Endothelial cell of umbilical vein (primary cell): ENCODE results near the gene RAD51B. TPM values are rescaled to one million over a fixed set of nuclear protein-coding genes. Genes with fewer than 3 reads are reported as not detected.

Experiments used
- BruUV-seq: library from RNA; stranded (reverse); fragments of 400-500 nt; replicated peaks from 2 replicates; lab custom pipeline; 2021; lab: Mats Ljungman, UMichigan
- CTCF ChIA-PET: fragments of 300-600, 350-600 bp; sonication (Branson Sonifier 250); formaldehyde crosslinking; loops from one replicate; lab custom pipeline; 2021; ENCODE audit warnings: antibody characterized with exemption, inconsistent platforms; lab: Charles Lee
- POLR2A ChIA-PET: fragments of 300-600, 350-600 bp; sonication (Branson Sonifier 250); formaldehyde crosslinking; loops from one replicate; lab custom pipeline; 2021; ENCODE audit warnings: antibody characterized with exemption, inconsistent platforms; lab: Charles Lee
- DNase-seq: peaks from one replicate; pipeline ENCODE4 v3.0.0-alpha.2; 2011; ENCODE audit warnings: low read depth, low spot score
- FAIRE-seq: peaks from 2 replicates; lab custom pipeline; 2011; peaks lifted over from hg19 to GRCh38; lab: Jason Lieb, UNC
- H2AFZ ChIP-seq: 2 replicates; pipeline ENCODE4 v1.6.0; 2012; ENCODE audit warnings: low read depth, low read length, control low read depth, inconsistent platforms
- H3K27ac ChIP-seq: 2 replicates; pipeline ENCODE4 v1.5.1; 2011; ENCODE audit warnings: low read depth, mild to moderate bottlenecking, control low read depth, low read length, moderate library complexity; ENCODE audit not compliant: insufficient read depth
- H3K27me3 ChIP-seq, 2 experiments: 2 replicates each; pipeline versions ENCODE4 v1.6.0 to v1.6.1; 2011; ENCODE audit warnings: low read length in 2 of 2, mixed read lengths in 1 of 2; ENCODE audit not compliant: control insufficient read depth in 2 of 2, insufficient read depth in 2 of 2
- H3K36me3 ChIP-seq, 2 experiments: 2 replicates in 1 of 2; 3 replicates in 1 of 2; pipeline ENCODE4 v1.5.1; 2011; ENCODE audit warnings: low read length in 2 of 2, mild to moderate bottlenecking in 1 of 2, moderate library complexity in 1 of 2; ENCODE audit not compliant: control insufficient read depth in 2 of 2, insufficient read depth in 2 of 2; ENCODE audit errors: extremely low read depth in 1 of 2
- H3K4me1 ChIP-seq: 3 replicates; pipeline ENCODE4 v1.5.1; 2011; ENCODE audit warnings: mild to moderate bottlenecking, low read length; ENCODE audit not compliant: control insufficient read depth, insufficient read depth; ENCODE audit errors: extremely low read depth
- H3K4me2 ChIP-seq: 2 replicates; pipeline ENCODE4 v1.6.1; 2011; ENCODE audit warnings: low read length, control low read depth, mixed read lengths; ENCODE audit not compliant: insufficient read depth
- H3K4me3 ChIP-seq, 3 experiments: fragments of 200-600 bp in 1 of 3; sonication (generic), shearing (Covaris generic) in 1 of 3; replicated peaks in 1 of 3; 2 replicates each; pipeline ENCODE4 v1.5.1; 2011 to 2016; ENCODE audit warnings: control low read depth in 3 of 3, low read length in 3 of 3, mild to moderate bottlenecking in 2 of 3, inconsistent platforms in 1 of 3, low read depth in 1 of 3, moderate library complexity in 1 of 3; ENCODE audit not compliant: insufficient read depth in 1 of 3
- H3K79me2 ChIP-seq: 2 replicates; pipeline ENCODE4 v1.6.0; 2012; ENCODE audit warnings: low read length, inconsistent platforms; ENCODE audit not compliant: control insufficient read depth, insufficient read depth
- H3K9ac ChIP-seq: replicated peaks from 2 replicates; pipeline ENCODE3; 2011; ENCODE audit warnings: low read length, control low read depth; ENCODE audit not compliant: insufficient read depth; ENCODE audit errors: extremely low read depth
- H3K9me1 ChIP-seq: replicated peaks from 3 replicates; pipeline ENCODE4 v1.6.0; 2011; ENCODE audit warnings: mild to moderate bottlenecking, low read length; ENCODE audit not compliant: control insufficient read depth, insufficient read depth; ENCODE audit errors: extremely low read depth
- H3K9me3 ChIP-seq: replicated peaks from 2 replicates; pipeline ENCODE4 v1.5.1; 2012; ENCODE audit warnings: low read length, inconsistent platforms; ENCODE audit not compliant: control insufficient read depth, insufficient read depth
- H4K20me1 ChIP-seq: replicated peaks from 2 replicates; pipeline ENCODE3; 2011; ENCODE audit warnings: mild to moderate bottlenecking, low read length; ENCODE audit not compliant: control insufficient read depth, insufficient read depth; ENCODE audit errors: extremely low read depth
- CTCF ChIP-seq, 2 donors: IDR thresholded peaks; 1 replicate in 1 of 2; 2 replicates in 1 of 2; pipeline ENCODE4 v1.5.1; 2011; ENCODE audit warnings: low read length in 2 of 2, mild to moderate bottlenecking in 2 of 2, moderate library complexity in 2 of 2, control low read depth in 1 of 2, inconsistent platforms in 1 of 2, low read depth in 1 of 2; ENCODE audit not compliant: insufficient read depth in 1 of 2; ENCODE audit errors: extremely low read depth in 1 of 2
- EZH2 ChIP-seq: IDR thresholded peaks from 2 replicates; pipeline ENCODE4 v1.6.1; 2012; ENCODE audit warnings: borderline replicate concordance, low read depth, mild to moderate bottlenecking, moderate library complexity, low read length, inconsistent platforms; ENCODE audit not compliant: severe bottlenecking
- FOS ChIP-seq: IDR thresholded peaks from 2 replicates; pipeline ENCODE4 v1.6.1; 2011; ENCODE audit warnings: mild to moderate bottlenecking, low read length, moderate library complexity, borderline replicate concordance; ENCODE audit not compliant: insufficient read depth
- GATA2 ChIP-seq: IDR thresholded peaks from 2 replicates; pipeline ENCODE4 v1.7.0; 2011; ENCODE audit warnings: low read depth, mild to moderate bottlenecking, moderate library complexity, mixed read lengths, low read length; ENCODE audit not compliant: insufficient read length, insufficient read depth
- JUN ChIP-seq: IDR thresholded peaks from 2 replicates; pipeline ENCODE4 v1.6.1; 2011; ENCODE audit warnings: borderline replicate concordance, low read depth; ENCODE audit not compliant: insufficient read length, insufficient read depth
- MYC ChIP-seq: IDR thresholded peaks from one replicate; pipeline ENCODE4 v1.6.1; 2011; ENCODE audit warnings: mild to moderate bottlenecking, low read depth, low read length
- POLR2A ChIP-seq: IDR thresholded peaks from 2 replicates; pipeline ENCODE4 v1.6.1; 2012; ENCODE audit warnings: low read depth, mild to moderate bottlenecking, control low read depth, low read length
- POLR2AphosphoS5 ChIP-seq: IDR thresholded peaks from 2 replicates; pipeline ENCODE4 v1.6.1; 2012; ENCODE audit warnings: low read depth, mild to moderate bottlenecking, control low read depth, low read length, moderate library complexity; ENCODE audit not compliant: insufficient read depth
- dilution Hi-C: fragments of 300-500 bp; cut with MboI; formaldehyde crosslinking; loops from one replicate; pipeline ENCODE4 v1.15.0; 2019; ENCODE audit warnings: low sequenced_read_pairs; ENCODE audit not compliant: extremely low pct_ligation_motif_present
- intact Hi-C: fragments of 100-400 bp; cut with micrococcal nuclease; formaldehyde crosslinking; loops from one replicate; pipeline ENCODE4 v1.10.0; 2022
- polyA plus RNA-seq, 4 experiments: library from polyadenylated mRNA; depleted of rRNA in 3 of 4; stranded (reverse) in 3 of 4; unstranded in 1 of 4; fragments of >200 nt; gene quantifications; 2 replicates each; pipeline versions ENCODE4 v1.2.1 to v1.2.3, GENCODE V29; 2011 to 2012; ENCODE audit warnings: missing spikeins in 1 of 4
- total RNA-seq: library from RNA; stranded (reverse); gene quantifications from 2 replicates; pipeline ENCODE4 v1.2.3, GENCODE V29; 2021
- TF ChIP-seq, protein P1 (sequence below): IDR thresholded peaks from 2 replicates; pipeline ENCODE4 v1.6.1; 2011; ENCODE audit not compliant: insufficient read depth, insufficient read length

RAD51B gene
- total and polyA plus RNA-seq, 2 donors (not counting 3 experiments of a cell fraction or from before 2014, with no cell fraction given): 3.9 to 19.0 TPM

DNA sequence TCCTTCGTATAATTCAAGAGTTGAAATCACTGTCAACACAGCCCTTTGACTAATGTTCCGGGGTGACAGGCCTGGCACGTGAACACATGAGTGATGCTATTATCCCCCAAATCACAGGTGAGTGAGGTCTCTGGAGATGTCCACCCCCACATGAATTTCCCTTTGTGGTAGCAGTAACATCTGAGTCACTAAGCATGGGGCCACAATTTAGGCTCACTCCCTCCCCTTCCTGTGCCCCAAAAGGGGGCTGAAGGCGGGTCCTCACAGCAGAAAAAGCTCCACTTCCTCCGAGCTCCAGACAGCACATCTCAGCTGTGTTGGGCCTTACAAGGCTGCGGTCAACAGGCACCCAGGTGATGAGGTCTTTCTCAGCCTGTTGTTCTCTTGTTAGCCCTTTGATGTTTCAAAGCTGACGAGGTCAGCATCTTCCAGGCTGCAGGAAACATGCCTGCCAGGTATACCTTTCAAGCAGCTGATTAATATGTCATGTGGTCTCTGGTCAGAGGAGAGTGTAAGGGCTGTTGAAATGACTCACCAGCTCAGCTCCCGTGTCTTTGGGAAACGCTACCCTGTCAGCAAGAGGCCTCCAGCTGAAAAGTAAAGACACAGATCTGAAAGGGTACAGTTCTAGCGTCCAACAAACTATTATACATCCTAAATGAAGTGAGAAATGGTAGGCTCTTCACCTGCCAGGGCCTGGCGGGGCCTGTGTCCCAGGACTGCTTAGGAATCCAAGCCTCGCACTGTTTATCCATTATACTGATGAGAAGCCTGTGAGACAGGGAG lies 866.0 kb downstream of the RAD51B start:
- Histone ChIP-seq H4K20me1 (no peaks in the 10 kb centered on the region), H3K4me3 (no peak overlapping the region), H3K9me3 (no peaks in the 10 kb centered on the region), H3K27ac (no peak overlapping the region), H3K79me2 (no peaks in the 10 kb centered on the region), H3K9ac (no peak overlapping the region), H3K36me3 (no peaks in the 10 kb centered on the region), H3K27me3 (no peaks in the 10 kb centered on the region), H3K4me2 (no peak overlapping the region), H3K9me1 (no peaks in the 10 kb centered on the region), H2AFZ (no peak overlapping the region), H3K4me1 (peaks cover 43% of the 10 kb centered on the region)
- dilution Hi-C loops: no loop called here
- intact Hi-C loops: loop anchor here (10.0 kb wide), 1 partner anchor 741 kb away; no protein-coding TSS in a partner anchor
- CTCF ChIA-PET: interaction anchor here (0.7 to 1.9 kb wide), 4 partner anchors 9 to 130 kb away, joined by 3 to 8 read pairs (median 3); no protein-coding TSS in a partner anchor
- no peak for TF ChIP-seq GATA2
- no peak for TF ChIP-seq EZH2
- TF ChIP-seq, protein P1, sequence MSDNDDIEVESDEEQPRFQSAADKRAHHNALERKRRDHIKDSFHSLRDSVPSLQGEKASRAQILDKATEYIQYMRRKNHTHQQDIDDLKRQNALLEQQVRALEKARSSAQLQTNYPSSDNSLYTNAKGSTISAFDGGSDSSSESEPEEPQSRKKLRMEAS: no peak
- no peak for TF ChIP-seq JUN
- no peak for TF ChIP-seq POLR2AphosphoS5
- no peak for TF ChIP-seq CTCF (IDR thresholded peaks at IDR 0.05; ENCODE audit: extremely low read depth in 1 of 2, insufficient read depth in 1 of 2, low read depth in 1 of 2, low read length in 2 of 2)
- TF ChIP-seq FOS: no peak
- no peak for TF ChIP-seq MYC
- TF ChIP-seq POLR2A: no peak
- no TSS peak for BruUV-seq
- POLR2A ChIA-PET: no interaction called here
- DNase-seq (no peak), FAIRE-seq (no peak)
